IPS-18c (cell line): ENCODE data around the gene PCDHGA1.

Experiments
- H3K4me3 ChIP-seq: 2 replicates; pipeline ENCODE4 v1.7.0; 2013; ENCODE audit warnings: low read depth, mild to moderate bottlenecking, low read length, moderate library complexity; ENCODE audit not compliant: insufficient read depth
- H3K9me3 ChIP-seq: one replicate; pipeline ENCODE4 v1.6.1; 2013; ENCODE audit warnings: mild to moderate bottlenecking, low read length, moderate library complexity; ENCODE audit not compliant: control insufficient read depth, insufficient read depth

The PCDHGA1 gene

DNA sequence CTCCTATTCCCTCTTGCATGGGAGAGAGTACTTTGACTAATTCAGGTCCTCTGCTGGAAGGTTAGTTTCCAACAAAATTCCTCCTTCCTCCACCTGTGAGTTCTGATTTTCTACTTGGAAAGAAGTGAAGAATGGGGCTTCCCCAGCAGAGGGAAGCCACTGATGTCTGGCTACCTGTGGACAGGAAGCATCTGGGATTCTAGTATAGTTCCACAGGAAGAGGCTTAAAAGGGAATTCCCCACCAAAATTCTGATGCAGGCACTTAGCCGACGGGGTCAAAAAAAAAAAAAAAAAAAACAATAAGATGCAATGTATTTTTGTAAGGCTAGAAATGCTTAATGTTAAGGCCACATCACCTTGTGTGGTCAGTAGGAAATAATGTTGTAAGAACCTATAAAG lies 192.0 kb downstream of the PCDHGA1 start:
- no peak overlapping the region for H3K4me3 ChIP-seq
- no peaks in the 10 kb centered on the region for H3K9me3 ChIP-seq

DNA sequence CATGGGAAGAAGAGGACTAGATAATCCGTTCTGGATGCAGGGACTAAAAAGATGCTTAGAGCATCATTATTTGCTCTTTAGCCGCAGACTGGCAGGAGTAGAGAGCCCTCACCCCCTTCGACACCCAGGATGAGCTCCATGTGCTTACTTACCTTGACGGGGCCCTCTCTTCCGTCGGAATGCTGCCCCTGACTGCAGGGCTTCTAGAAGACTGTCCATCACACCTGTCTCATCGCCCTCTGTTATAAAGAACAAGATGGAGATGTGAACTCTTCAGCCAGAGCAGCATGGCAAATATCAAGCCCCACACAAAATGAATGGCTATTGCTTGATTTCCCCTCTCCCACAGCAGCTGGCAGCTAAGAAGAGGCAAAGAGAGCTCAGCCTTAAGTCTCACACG lies 193.7 kb downstream of the PCDHGA1 start:
- Histone ChIP-seq H3K4me3 (no peak overlapping the region), H3K9me3 (no peaks in the 10 kb centered on the region)

DNA sequence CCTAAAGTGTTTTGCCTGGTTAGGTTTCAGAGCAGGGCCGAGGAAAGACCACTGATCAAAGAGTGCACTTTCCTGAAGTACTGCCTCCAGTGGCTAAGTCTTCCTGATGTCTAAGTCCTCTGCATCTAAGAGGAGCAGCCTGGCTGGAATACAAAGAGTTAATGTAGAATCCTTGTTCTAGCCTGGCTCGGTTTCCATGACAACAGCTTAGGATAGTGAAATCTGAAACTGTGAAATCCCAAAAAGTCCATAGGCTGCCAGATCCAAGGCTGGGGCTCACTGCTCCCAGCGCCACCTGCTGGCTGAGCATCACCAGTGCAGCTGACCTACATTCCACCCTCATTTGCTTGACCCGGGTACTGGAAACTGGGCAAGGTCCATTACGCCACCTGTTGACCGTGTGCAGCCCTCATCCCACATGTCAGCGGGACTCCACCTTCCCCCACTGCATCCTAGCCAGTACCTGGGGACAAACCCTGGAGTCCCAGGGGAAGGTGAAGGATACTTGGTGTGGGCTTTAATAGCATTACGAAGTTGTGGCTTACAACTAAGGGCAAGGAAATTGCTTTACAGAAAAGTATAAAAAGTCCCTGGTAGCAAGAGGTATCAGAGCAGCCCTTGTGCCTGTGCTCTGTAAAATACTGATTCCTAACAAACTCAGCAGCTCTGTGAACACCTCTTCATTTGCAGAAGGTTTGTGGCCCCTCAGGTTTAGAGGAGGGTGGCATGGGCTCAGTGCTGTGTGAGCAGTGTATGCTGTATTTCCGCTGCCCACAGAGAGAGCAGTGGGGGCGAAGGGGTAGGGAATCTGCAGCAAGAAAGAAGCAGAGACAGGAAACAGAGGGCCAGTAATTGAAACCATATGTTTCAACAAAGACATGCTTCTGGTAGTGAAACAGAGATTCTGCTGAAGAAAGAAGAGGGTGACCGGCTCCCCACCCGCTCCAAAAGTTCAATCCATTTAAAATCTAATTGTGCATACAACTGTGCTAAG lies 194.6 kb downstream of the PCDHGA1 start:
- H3K9me3 ChIP-seq, result no peaks in the 10 kb centered on the region
- H3K4me3 ChIP-seq, result no peak overlapping the region

DNA sequence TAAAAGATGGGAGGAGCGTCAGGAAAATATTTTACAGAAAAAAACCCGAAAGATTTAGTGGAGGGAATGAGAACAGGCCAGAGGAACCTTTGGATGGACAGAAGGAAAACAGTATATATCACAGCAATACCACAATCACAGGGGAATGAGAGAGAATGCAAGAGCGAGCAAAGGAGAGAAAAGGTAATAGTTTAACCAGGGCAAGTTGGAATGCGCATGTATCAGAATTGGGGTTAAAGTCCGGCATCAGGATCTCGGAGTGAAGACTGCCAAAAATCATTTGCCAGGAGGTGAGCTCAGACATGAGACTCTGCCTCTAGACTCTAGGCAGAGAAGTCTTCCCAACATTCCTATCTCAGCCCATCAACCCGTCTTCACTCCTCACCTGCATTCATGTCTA lies 195.3 kb downstream of the PCDHGA1 start:
- Histone ChIP-seq H3K4me3 (no peak overlapping the region), H3K9me3 (no peaks in the 10 kb centered on the region)

DNA sequence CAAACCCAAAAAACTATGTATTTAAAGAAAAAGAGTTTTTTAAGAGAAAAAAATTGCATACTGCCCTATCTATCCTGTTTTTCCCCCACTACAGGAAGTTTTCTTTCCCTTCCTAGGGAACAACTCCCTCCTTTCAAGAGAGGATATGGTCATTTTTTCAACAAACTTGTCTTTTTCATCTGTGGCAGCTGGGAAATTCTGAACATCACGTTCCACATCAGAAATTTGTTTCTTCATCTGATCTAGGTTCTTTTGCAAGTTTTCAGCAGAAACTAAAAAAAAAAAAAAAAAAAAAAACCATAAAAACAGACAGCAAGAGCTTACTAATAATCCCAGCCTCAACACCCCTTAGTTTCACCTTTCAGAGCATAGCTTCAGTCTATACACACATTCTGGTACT lies 197.1 kb downstream of the PCDHGA1 start:
- no peaks in the 10 kb centered on the region for H3K9me3 ChIP-seq
- no peak overlapping the region for H3K4me3 ChIP-seq

DNA sequence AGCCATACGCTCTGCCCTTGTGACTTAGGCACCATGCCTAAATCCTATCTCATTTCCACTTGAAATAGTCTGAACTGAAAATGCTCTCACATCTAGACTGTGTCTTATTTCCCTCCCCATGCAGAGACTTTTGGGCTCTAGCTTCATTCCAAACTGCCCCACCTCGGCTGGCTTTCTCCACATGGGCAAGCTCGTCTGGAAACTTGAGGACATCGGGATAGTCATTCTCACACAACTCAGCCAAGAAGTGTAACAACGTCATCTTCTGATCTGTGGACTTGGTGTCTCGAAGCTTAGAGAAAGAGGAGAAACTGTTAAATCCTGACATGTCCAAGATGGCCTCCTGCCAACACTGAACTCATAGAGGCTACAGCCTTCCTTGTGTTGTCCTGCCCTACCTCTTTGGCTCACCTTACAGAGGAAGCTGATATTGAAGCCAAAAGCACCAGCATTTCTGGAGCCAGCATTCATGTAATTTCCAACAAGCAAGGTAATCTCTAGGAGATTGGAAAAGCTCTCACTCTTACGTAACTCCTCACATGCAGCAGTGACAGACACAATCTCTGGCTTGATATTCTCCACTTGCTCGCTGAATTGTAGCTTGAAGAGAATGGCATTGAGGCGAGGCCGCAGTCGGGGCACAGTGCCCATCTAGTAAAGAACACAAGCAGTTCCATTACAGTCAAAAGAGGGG lies 198.1 kb downstream of the PCDHGA1 start:
- Histone ChIP-seq H3K9me3 (no peaks in the 10 kb centered on the region), H3K4me3 (no peak overlapping the region)

DNA sequence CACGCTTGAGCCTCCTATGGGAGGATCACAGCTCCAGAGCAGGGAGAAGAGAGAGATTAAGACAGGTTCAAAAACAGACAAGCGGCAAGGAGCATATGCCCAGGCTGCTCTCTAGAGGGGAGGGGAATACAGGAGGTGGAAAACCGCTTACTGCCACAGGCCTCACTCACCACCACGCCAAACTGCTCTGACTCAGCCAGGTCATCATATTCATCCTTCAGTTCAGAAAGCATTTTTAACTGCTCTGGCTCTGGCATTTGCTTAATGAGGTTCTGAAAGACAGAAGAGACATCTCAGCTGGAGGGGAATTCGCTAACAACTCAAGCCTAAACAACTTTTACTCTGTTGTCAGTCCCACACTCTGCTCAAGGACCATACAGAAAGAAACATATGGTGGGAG lies 198.7 kb downstream of the PCDHGA1 start:
- no peaks in the 10 kb centered on the region for H3K9me3 ChIP-seq
- H3K4me3 ChIP-seq, result no peak overlapping the region

DNA sequence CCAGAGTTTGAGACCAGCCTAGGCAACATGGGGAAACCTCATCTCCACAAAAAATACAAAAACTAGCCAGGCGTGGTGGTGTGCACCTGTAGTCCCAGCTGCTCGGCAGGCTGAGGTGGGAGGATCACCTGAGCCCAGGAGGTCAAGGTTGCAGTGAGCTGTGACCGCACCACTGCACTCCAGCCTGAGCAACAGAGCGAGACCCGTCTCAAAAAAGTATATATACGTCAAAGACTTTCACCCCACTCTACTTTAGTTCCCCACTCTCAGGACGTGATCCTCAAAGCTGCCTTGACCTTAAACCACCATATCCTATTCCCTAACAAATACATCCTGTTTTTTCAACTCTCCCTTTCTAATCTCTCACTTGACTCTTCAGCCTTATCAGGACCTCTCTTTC lies 199.6 kb downstream of the PCDHGA1 start:
- no peak overlapping the region for H3K4me3 ChIP-seq
- no peaks in the 10 kb centered on the region for H3K9me3 ChIP-seq

DNA sequence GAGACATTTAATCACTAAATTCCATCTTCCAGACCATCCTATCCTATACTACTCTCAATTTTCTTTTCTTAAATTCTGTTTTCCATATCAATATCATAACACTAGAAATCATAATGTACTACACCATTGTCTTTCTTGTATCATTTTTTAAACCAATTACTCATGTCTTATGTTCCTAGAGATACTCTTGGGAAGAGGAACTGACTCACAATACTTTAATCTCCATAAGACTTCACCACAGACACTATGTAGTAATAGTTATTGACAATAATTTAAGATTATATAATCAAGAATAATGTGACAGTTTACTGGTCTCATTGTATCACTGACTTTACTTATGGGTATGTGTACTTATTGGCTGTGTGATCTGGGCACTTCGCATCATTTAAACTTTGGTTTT lies 202.4 kb downstream of the PCDHGA1 start:
- Histone ChIP-seq H3K9me3 (no peaks in the 10 kb centered on the region), H3K4me3 (no peak overlapping the region)

DNA sequence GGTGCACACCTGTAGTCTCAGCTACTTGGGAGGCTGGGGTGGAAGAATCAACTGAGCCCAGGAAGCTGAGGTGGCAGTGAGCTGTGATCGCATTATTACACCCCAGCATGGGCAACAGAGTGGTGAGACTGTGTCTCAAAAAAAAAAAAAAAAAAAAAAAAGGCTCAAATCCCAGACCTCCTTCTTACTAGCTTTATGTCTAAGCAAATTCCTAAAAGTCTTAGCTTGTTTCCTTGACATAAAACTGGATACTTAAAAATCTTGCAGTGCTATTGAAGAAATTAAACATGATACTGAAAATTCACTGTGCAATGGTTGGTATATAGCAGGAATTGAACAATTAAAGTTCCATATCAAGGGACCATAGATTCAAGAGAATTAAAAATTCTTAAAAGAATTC lies 203.6 kb downstream of the PCDHGA1 start:
- H3K4me3 ChIP-seq, result no peak overlapping the region

DNA sequence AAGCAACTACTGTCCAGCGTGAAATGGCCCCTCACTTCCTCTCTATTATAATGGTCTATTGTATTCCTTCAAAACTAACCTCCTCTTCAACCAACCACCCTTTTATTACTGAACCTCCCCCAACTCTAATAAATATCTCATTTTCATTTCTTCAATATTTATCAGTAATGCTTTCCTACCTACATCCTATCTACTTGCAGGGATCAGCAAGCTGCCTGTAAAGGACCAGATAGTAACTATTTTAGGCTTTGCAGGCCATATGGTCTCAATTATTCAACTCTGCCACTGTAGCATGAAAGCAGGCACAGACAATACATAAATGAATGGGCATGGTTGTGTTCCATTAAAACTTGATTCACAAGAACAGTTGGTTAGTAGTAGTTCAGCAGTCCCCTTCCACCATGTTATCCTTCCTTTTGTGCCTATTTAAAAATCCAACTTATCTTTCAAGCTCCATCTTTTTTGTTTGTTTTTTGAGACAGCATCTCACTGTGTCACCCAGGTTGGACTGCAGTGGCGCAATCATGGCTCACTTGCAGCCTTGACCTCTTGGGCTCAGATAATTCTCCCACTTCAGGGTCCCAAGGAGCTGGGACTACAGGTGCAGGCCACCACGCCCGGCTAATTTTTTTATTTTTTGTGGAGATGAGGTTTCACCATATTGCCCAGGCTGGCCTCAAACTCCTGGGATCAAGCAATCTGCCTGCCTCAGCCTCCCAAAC lies 204.3 kb downstream of the PCDHGA1 start:
- no peaks in the 10 kb centered on the region for H3K9me3 ChIP-seq
- H3K4me3 ChIP-seq, result no peak overlapping the region

More for the DNA sequence above, 203.6 kb downstream of the PCDHGA1 start:
- no peaks in the 10 kb centered on the region for H3K9me3 ChIP-seq

DNA sequence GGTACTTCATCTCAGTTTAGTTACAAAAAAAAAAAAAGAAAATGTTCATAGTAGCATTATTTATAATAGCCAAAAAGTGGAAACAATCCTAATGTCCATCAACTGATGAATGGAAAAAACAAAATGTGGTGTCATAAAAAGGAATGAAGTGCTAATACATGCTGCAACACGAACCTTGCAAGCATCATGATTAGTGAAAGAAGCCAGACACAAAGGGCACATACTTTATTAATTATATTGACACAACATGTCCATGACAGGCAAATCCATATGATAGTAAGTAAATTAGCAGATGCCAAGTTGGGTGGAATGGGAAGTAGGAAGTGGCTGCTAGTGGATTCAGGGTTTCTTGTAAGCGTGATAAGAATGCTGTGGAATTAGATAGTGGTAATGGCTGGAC lies 212.7 kb downstream of the PCDHGA1 start:
- Histone ChIP-seq H3K4me3 (no peak overlapping the region), H3K9me3 (peaks cover 5% of the 10 kb centered on the region)

DNA sequence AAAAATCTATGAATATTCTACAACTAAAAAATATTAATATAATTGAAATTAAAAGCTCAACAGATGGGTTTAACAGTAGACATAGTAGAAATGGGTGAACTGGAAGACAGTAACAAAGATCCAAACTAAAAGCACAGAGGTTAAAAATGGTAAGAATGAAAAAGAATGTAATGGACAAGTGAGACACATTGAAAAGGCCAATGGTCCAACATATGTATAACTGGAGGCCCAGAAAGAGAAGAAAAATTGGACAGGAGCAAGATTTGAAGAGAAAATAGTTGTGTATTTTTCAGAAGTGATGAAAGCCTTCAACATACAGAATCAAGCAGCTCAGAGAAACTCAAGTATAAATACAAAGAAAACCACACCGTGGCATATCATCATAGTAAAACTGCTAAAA lies 217.2 kb downstream of the PCDHGA1 start:
- no peak overlapping the region for H3K4me3 ChIP-seq
- H3K9me3 ChIP-seq, result peaks cover 5% of the 10 kb centered on the region

DNA sequence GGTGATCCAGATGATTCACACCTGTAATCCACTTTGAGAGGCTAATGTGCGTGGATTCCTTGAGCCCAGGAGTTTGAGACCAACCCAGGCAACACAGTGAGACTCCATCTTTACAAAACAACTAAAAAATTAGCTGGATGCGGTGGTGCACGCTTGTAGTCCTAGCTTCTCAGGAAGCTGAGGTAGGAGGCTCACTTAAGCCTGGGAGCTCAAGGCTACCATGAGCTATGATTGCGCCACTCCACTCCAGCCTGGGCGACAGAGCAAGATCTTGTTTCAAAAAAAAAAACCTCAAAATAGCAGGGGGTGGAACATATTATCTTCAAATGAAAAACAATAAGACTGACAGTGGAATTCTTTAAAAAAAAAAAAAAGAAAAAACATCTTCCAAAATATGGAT lies 217.6 kb downstream of the PCDHGA1 start:
- H3K4me3 ChIP-seq, result no peak overlapping the region
- H3K9me3 ChIP-seq, result peaks cover 5% of the 10 kb centered on the region

DNA sequence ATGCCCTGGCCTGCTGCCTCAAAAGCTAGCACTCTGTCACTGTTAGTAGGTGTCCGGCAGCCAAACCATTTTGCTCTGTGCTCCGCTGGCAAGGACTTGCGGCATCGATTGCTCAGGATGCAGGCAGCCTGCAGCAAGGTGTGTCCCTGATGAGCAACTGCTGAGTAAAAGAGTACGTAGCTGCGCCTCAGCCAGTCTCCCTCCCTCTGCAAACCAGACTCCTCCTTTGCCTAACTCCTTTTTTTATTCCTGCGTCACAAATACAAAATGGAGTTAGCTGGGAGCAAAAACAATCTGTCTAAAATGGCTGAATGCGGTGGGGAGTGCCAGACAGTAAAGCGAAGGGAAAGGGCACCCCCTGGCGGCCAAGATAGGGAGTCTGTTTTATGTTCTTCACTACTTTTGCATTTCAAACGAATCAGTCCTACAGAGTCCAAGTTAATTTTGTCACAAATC lies 227.4 kb downstream of the PCDHGA1 start:
- peak overlapping the region; percentile 25; the same call in 1 of the 2 replicates for H3K4me3 ChIP-seq
- H3K9me3 ChIP-seq, result no peaks in the 10 kb centered on the region

DNA sequence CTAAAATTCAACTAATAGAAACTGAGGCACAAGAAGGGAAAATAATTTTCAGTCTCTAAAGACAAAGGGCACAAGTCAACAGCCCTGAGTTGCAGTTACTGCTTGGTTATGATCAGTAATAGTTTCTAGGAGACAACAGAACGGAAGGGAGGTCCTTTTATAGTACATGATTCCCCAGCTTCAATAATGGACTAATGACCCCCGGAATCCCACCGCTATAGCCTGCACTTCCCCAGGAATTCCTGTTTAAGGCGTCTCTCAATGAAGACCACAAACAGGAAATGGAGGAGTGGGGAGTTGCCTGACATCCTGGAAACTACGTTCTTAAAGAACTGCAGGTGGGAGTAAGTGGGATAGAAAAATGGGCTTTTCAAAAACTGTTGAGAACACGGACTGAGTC lies 227.8 kb downstream of the PCDHGA1 start:
- Histone ChIP-seq H3K9me3 (no peaks in the 10 kb centered on the region), H3K4me3 (no peak overlapping the region)

DNA sequence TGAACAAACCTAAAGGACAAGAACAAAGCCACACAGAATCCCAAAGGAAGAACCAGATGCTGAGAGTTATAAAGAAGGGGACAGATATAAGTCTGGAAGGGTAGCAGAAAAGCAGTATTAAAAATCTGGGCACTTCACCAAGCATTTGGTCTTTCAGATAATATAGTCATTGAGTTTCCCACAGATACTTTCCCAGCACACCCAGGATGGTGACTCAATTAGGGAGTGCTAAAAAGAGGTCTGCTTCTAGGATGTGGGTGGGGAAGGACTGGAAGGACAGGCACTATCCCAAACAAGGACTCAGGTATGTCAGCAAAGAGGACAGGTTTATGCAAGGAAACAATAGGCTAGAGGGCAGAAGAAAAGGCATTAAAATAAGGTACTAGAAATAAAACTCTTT lies 229.1 kb downstream of the PCDHGA1 start:
- no peaks in the 10 kb centered on the region for H3K9me3 ChIP-seq

DNA sequence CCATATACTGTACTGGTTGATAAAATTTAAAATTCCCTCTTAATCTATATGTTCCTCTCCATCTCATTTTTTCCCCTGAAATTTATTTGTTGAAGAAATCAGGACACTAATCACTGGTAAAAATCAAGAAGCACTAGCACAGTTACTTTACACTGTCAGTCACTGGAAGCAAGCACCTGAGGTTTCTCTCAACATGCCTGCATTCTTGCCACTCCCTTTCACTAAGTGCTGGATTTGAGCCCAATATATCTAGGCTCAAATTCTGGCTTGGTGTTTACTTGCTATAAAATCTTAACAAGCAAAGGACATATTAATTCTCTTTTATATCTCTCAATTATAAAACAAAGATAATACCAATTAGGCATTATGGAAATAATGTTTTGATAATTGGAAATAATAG lies 229.8 kb downstream of the PCDHGA1 start:
- H3K9me3 ChIP-seq, result no peaks in the 10 kb centered on the region

More for the DNA sequence above, 229.1 kb downstream of the PCDHGA1 start:
- no peak overlapping the region for H3K4me3 ChIP-seq

More for the DNA sequence above, 229.8 kb downstream of the PCDHGA1 start:
- H3K4me3 ChIP-seq, result no peak overlapping the region
